Superior temporal gyrus (tissue), 1 donor: Measurements from ENCODE around the gene SLC16A6.
"Not testable (repeated sequence)": the region's sequence is repeated elsewhere in the genome, so short reads cannot be mapped to it uniquely, and the experiment has no call there.

Experiments used
- DNase-seq: peaks from one replicate; pipeline ENCODE4 v3.0.0-alpha.2; 2016; ENCODE audit errors: extremely low spot score

Gene SLC16A6

GRCh38 chr17:68290955-68291835, at the start of gene SLC16A6, which contains the start of gene ARSG:
Gene SLC16A6 (minus strand): TSS chr17:68291127. CDS start chr17:68278320, 12,807 bp downstream.
Gene ARSG (plus strand): TSS chr17:68291495. CDS start chr17:68307494, 15,999 bp downstream.
- DNase-seq: no peak

GRCh38 chr17:68334393-68334792, 43.5 kb upstream of the SLC16A6 start:
- no peak for DNase-seq

- DNase-seq: not testable (repeated sequence)
Observed at GRCh38 chr17:68331932-68332331, 41.0 kb upstream of the SLC16A6 start.

GRCh38 chr17:68329331-68329730, 38.4 kb upstream of the SLC16A6 start:
- DNase-seq: no peak

DNA sequence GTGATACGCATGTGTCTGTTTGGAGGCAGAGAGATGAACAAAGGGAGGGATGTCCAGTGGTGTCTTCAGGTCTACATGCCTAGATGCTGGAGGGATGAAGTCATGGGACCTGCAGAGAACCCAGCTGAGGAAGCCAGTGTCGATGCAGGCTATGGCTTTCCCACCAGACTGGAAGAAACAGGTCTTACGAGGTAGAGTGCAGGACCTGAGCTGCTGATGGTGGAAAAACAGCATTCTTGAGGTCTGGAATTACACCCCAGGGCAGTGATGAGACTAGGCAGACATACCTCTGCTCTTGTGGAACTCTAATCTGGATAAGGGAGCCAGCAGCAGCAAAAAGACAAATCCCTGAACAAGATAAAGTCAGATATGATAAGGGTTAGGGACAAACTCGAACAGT, 37.7 kb upstream of the SLC16A6 start:
- no peak for DNase-seq

GRCh38 chr17:68327823-68328557, 37.1 kb upstream of the SLC16A6 start:
- no peak for DNase-seq

DNA sequence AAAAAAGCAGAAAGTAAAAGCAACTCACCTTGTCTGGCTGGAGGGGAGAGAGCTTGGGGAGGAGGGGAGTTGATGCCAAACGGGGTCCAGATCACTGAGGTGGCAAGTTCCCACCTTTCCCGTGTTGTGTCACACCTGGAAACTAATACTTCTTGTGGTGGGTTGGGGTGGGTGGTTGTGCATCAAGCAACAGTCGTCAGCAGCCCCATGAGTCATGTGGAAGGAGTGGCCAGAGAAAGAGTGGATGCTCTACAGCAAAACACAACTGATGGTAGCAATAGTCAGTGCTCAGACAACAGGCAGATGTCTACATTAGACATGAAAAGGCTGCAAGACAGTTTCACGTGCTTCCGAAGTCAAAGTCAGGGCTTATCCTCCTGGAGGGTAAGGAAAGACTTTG, 35.8 kb upstream of the SLC16A6 start:
- DNase-seq: no peak

- no peak for DNase-seq
Observed at GRCh38 chr17:68325961-68326360, 35.0 kb upstream of the SLC16A6 start.

DNA sequence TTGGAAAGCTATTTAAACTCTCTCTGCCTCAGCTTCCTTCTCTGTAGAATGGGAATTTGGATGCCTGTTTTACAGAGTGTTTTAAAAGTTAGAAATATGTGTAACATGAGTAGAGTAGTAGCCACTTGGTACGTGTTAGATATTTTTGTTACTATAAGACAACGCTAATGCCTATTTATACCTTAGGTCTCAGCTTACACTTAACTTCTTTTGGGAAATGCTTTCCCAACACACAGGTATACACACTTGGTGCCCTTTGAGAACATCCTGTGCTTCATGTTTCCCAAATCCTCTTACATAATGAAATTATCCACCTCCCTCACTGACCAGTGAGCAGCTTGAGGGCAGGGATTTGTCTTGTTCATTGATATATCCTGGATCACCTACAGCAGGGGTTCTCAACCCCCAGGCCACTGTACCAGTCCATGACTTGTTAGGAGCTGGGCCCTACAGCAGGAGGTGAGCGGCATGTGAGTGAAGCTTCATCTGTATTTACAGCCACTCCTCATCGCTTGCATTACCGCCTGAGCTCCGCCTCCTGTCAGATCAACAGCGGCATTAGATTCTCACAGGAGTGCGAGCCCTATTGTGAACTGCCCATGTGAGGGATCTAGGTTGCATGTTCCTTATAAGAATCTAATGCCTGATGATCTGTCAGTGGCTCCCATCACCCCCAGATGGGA, 33.9 kb upstream of the SLC16A6 start:
- no peak for DNase-seq

DNA sequence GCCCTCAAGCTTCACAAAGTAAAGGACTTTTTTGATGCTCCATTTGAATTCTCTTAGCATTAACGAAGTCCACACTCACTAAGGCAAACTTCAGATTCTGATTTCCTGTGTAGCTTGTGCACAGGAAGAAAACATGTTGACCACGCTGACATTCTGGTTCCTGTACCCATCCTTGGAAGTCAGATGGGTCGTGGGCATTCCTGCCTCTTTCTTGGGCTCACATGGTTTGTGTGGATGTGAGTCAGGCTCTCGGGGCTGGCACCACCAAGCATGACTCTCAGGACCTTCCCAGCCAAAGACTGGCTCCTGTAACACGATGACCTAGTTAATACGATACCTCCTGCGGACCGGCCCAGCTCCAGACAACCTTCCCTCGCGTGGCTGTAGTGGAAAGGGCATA, 33.2 kb upstream of the SLC16A6 start:
- no peak for DNase-seq

DNA sequence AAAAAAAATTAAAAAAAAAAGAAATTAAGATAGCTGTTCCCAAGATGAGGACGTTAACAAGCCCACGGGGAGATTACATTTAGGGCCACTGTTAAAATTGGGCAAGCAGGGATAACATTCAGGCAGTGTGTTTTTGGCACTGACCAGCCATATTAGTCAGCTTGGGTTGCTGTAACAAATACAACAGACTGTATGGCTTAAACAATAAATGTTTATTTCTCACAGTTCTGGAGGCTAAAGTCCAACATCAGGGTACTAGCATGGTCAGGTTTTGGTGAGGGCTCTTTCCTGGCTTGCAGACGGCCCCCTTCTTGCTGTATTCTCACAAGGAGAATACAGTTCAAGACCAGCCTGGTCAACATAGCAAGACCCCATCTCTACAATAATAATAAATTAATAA, 31.7 kb upstream of the SLC16A6 start:
- no peak for DNase-seq

- no peak for DNase-seq
Observed at GRCh38 chr17:68321556-68321954, 30.6 kb upstream of the SLC16A6 start.

DNA sequence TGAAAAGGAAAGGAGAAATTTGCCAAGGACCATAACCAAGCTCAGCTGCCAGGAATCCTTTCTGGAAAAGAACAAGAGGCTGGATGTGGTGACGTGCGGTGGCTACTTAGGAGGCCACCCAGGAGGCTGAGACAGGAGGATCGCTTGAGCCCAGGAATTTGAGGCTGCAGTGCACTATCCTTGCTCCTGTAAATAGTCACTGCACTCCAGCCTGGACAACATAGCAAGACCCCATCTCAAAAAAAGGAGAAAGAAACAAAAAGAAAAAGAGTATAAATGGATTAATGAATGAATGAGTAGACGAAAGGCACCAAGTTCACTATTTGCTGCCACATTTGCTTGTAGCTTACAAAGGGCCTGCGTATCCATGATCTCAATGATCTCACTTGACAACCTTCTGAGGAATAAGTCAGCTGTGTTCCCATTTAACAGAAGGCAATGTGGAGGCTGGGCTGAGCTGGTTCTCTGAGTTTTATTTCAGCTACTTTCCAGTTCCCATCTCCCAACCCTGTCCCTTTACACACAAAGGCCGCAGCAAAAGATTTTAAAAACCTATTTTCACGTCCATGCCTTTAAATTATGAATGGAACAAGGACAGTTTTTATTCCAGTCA, 30.1 kb upstream of the SLC16A6 start:
- no peak for DNase-seq

DNA sequence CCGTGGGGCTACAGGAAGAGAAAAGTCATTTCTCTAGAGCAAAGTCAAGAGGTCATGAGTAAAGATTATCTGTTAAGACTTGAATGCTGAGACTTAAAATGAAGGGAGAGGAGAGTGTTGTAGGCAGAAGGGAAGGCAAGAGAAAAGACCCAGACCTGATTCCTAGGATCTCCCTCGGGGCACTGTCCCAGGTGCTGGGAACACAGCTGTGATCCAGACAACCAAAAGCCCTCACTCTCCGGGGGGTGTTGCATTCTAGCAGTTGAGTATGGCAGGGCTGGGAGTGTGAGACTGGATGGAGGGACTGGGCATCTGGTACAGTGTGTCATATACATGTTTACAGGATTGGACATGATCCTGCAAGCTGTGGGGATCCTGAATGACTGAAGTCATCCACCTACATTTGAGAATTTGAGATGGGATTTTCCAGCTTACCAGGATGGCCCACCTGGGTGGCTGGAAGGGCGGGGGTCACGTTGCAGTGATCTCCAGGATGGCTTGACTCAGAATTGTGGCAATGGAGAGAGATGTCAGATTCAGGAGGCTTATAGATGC, 29.5 kb upstream of the SLC16A6 start:
- no peak for DNase-seq

GRCh38 chr17:68319410-68320162, 28.7 kb upstream of the SLC16A6 start:
- no peak for DNase-seq

DNA sequence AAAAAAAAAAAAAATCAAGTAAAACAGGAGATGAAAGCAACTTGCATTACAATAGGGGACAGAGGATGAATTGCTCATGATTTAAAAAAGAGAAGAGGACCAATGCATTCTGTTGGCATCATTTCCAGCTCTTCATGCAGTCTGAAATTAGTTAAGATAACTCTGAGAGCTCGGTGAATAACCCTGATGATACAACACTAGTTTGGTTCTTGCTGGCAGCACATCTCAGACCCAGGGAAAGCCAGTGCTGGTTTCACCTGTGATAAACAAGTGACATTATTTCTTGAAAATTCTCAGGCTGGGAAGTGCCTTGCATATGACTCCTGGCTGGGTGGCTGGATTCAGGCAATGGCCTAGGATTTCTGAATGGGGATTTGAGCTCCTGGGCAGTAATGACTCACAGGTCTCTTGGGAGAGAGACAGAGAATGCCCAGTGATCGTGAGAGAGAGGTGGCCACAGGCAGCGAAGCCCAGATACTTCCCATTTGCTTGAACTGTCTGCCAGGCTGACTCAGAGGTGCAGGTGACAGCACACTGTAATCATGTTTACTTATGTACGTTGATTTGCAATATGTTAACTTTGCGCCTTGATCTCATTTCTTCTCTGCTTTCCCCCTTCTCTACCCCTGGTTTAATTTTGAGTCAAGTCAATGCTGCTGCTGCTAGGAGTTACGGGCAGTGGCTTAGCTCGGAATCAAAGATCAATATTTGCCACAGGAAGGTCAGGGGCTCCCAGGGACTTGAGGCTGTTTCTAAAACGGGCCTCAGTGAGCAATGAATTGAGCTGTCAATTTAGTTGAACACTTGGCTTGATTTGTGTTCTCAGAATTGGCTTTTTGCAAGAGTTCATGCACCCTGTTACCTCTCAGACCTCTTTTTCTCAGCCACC, 27.4 kb upstream of the SLC16A6 start:
- no peak for DNase-seq

GRCh38 chr17:68317458-68317857, 26.5 kb upstream of the SLC16A6 start:
- DNase-seq: no peak

GRCh38 chr17:68315930-68316329, 25.0 kb upstream of the SLC16A6 start:
- no peak for DNase-seq

DNA sequence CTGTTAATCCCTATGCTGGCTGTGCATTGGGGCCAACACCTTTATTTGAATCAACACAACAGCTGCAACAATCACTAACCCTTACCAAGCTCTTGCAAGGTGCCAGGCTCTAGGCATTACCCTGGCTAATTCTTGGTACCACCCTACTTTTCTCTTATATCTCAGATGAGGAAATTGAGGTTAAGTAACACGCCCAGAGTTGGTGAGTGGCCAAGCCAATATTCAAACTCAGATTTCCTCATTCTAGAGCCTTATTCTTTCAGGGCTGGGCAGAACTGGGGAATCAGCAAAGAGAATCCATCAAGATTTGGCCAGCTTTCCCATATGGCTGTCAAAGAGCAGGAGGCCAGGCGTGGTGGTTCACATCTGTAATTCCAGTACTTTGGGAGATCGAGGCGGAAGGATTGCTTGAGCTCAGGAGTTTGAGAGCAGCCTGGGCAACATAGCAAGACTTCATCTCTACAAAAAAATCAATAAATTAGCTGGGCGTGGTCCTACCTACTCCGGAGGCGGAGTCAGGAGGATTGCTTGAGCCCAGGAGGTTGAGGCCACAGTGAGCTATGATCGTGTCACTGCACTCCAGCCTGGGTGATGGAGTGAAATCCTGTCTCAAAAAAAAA, 24.1 kb upstream of the SLC16A6 start:
- DNase-seq: no peak
